C4-2B (cell line): ENCODE data around the gene DXO.

Experiments used
- H3K27ac ChIP-seq: fragments of 450-650 bp; 2 replicates; pipeline ENCODE4 v1.5.1; 2017
- ZFX ChIP-seq: fragments of 450-650 bp; IDR thresholded peaks from 2 replicates; pipeline ENCODE4 v1.6.1; 2017
- TF ChIP-seq, protein P1 (sequence below): fragments of 450-650 bp; conservative IDR thresholded peaks from 2 replicates; pipeline ENCODE4 v1.5.1; 2017; ENCODE audit warnings: mild to moderate bottlenecking

DXO gene

DNA sequence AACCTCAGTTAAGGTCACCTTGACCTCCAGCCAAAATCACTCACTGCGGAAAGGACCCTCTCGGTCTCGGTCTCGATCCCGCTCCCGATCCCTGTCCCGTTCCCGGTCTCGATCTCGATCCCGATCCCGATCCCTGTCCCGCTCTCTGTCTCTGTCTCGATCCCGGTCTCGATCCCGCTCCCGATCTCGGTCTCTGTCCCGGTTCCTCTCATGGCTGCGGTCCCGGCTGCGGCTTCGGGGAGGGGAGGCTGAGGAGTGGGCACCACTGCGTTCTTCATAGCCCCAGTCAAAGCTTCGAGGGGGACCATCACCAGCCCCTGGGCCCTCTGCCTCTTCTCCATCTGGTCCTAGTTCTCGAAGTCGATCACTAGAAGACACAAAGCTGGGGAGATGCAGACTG lies 17.4 kb downstream of the DXO start:
- H3K27ac ChIP-seq: no peak overlapping the region
- TF ChIP-seq, protein P1, sequence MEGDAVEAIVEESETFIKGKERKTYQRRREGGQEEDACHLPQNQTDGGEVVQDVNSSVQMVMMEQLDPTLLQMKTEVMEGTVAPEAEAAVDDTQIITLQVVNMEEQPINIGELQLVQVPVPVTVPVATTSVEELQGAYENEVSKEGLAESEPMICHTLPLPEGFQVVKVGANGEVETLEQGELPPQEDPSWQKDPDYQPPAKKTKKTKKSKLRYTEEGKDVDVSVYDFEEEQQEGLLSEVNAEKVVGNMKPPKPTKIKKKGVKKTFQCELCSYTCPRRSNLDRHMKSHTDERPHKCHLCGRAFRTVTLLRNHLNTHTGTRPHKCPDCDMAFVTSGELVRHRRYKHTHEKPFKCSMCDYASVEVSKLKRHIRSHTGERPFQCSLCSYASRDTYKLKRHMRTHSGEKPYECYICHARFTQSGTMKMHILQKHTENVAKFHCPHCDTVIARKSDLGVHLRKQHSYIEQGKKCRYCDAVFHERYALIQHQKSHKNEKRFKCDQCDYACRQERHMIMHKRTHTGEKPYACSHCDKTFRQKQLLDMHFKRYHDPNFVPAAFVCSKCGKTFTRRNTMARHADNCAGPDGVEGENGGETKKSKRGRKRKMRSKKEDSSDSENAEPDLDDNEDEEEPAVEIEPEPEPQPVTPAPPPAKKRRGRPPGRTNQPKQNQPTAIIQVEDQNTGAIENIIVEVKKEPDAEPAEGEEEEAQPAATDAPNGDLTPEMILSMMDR: no peak

DNA sequence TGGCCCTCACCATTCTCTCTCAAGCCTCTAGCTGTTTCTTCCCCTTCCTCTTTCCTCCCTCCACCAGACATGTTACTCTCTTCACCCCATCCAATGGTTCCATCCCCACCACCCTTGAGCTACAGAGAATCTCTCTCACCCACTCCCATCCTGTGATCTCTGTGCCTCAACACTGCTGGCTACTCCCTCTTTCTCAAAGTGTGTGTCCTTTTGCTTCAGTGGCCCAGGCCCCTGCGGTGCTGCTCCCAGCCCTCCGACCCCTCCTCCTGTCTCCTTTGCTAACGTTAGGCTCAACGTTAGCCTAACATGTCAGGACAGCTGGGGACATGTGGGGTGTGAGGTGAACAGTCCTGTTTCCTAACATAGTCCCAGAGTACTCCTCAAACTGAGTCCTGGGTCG lies 19.0 kb downstream of the DXO start:
- TF ChIP-seq, protein P1: no peak
- no peak for TF ChIP-seq ZFX
- no peak overlapping the region for H3K27ac ChIP-seq

DNA sequence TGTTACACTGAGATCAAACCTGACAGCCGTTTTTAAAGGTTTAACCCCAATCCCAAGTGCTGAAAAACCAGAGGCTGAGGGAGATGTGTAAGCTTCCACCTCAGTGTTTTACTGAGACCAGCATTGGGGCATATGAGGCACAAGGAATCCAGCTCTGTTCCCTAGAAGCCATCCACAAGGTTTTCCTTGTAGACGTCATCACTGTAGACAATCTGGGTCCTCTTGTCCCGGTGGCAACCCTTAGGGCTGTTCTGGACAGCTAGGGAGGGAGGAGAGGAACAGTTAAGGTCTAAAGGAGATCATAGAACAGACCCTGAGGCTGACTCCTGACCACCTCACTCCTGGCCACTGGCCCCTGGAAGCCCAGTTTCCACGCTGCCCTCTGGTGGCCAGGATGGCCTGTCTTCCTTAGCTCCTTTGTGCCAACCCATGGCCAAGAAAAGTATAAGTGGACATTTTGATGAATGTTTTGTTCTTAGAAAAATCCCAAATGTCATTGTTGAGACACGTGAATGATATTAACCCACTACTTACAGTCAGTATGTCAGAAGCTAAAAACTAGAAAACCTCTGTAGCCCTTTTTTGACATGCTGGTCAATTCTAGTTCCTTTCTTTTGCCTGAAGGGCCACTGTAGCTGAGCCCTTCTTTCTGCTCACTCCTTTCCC lies 19.7 kb downstream of the DXO start:
- TF ChIP-seq, protein P1: peak; percentile 88
- no peak for TF ChIP-seq ZFX
- no peak overlapping the region for H3K27ac ChIP-seq

DNA sequence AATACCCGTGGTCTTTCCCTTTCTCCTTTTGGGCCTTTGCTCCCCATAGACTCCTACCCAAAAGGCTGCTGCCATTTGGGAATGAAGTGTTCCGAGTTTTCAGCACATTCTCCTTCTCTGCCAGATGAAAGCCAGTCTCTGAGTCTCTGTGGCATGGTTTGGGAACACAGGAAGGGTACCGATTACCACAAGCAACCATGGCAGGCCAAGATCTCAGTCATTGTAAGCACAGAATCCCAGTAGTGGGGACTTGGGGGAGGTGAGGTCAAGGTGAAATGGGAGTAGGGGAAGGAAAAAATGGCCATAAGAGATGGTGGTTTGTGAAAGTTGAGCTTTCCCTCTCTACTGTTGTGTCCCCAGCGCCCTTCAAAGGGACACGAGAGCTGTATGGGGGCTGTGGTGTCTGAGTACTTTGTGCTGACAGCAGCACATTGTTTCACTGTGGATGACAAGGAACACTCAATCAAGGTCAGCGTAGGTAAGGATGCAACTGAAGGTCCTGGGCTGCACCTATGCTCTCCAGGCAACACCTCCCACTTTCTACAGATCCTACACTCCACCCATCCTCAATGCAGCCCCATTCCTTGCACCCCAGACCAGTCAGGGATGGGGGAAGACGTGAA lies 21.9 kb downstream of the DXO start:
- H3K27ac ChIP-seq: no peak overlapping the region
- TF ChIP-seq ZFX: no peak
- TF ChIP-seq, protein P1: no peak

DNA sequence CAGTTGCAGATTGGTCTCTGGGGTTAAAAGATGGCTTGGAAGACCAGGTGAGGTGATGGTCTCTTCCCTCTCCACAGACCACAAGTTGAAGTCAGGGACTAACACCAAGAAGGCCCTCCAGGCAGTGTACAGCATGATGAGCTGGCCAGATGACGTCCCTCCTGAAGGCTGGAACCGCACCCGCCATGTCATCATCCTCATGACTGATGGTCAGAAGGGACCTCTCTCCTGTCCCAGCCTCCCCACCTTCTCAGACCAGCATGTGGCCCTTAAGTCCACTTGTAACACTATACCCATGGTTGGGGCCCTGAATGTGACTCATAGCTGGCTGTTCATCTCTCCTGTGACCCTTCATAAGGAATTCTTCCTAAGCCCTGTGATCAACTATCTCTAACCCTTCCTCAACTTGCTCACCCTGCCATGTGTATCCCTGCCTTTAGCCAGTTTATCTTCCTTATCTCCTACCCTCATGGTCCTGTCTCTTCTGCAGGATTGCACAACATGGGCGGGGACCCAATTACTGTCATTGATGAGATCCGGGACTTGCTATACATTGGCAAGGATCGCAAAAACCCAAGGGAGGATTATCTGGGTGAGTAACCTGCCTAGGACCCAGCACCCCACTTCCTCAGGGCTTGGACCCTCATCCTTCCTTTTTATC lies 23.1 kb downstream of the DXO start:
- TF ChIP-seq, protein P1: no peak
- H3K27ac ChIP-seq: no peak overlapping the region

DNA sequence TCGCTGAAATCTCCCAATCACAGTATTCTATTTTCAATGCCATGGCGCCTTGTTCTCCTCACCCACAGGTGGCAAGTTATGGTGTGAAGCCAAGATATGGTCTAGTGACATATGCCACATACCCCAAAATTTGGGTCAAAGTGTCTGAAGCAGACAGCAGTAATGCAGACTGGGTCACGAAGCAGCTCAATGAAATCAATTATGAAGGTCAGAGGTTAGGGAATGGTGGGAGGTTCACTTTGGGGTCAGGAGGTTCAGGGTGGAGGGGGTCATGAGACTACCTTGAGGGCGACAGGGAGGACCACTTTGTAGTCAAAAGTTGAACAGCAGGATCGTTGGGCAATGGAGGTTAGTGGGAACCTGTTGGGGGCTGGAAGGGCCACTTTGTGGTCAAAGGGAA lies 23.6 kb downstream of the DXO start:
- no peak overlapping the region for H3K27ac ChIP-seq

DNA sequence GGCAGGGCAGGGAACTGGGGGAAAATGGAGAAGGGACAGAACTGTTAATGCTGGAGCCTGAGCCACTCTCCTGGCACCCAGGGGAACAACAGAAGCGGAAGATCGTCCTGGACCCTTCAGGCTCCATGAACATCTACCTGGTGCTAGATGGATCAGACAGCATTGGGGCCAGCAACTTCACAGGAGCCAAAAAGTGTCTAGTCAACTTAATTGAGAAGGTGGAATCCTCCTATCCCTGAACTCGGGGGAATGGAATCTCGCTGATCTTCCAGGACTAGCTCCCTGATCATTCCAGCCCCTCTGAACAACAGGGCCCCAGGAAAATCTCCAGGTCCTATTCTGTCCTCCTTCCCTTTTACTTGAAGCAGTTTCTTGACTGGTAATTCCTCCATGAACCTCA lies 24.1 kb downstream of the DXO start:
- TF ChIP-seq, protein P1: no peak
- TF ChIP-seq ZFX: no peak

More for the DNA sequence above, 23.6 kb downstream of the DXO start:
- TF ChIP-seq, protein P1: no peak
- no peak for TF ChIP-seq ZFX

More for the DNA sequence above, 24.1 kb downstream of the DXO start:
- no peak overlapping the region for H3K27ac ChIP-seq
